MM.1S (cell line): ENCODE measurements around the gene ATP8B4.

Experiments used
- DNase-seq: peaks from one replicate; pipeline ENCODE4 v3.0.0-alpha.2; 2015
- H2AFZ ChIP-seq: fragments of 300-600 bp; sonication (generic); 2 replicates; pipeline ENCODE4 v1.6.0; 2016; ENCODE audit warnings: antibody characterized with exemption, low read length
- H3F3A ChIP-seq: fragments of 300-600 bp; sonication (generic); 2 replicates; pipeline ENCODE4 v1.6.1; 2016; ENCODE audit warnings: mild to moderate bottlenecking, antibody characterized with exemption, low read length, moderate library complexity, mixed read lengths; ENCODE audit not compliant: insufficient read depth
- H3K27ac ChIP-seq: fragments of 300-600 bp; sonication (generic); 2 replicates; pipeline ENCODE4 v1.5.1; 2016; ENCODE audit warnings: mild to moderate bottlenecking, low read length
- H3K27me3 ChIP-seq: fragments of 300-600 bp; sonication (generic); replicated peaks from 2 replicates; pipeline ENCODE4 v1.6.0; 2016; ENCODE audit warnings: low read length; ENCODE audit not compliant: insufficient read depth
- H3K36me3 ChIP-seq: fragments of 300-600 bp; sonication (generic); replicated peaks from 2 replicates; pipeline ENCODE4 v1.6.1; 2016; ENCODE audit warnings: mild to moderate bottlenecking, low read length, mixed read lengths; ENCODE audit not compliant: insufficient read depth
- H3K4me1 ChIP-seq: fragments of 300-600 bp; sonication (generic); 2 replicates; pipeline ENCODE4 v1.6.1; 2016; ENCODE audit warnings: low read length, mixed read lengths
- H3K4me2 ChIP-seq: fragments of 300-600 bp; sonication (generic); 2 replicates; pipeline ENCODE4 v1.6.0; 2016; ENCODE audit warnings: low read depth, low read length
- H3K4me3 ChIP-seq: fragments of 300-600 bp; sonication (generic); 2 replicates; pipeline ENCODE4 v1.5.1; 2016; ENCODE audit warnings: low read length, mixed read lengths
- H3K79me2 ChIP-seq: fragments of 300-600 bp; sonication (generic); 2 replicates; pipeline ENCODE4 v1.6.1; 2016; ENCODE audit warnings: mixed run types, low read length, mixed read lengths
- H3K9ac ChIP-seq: fragments of 300-600 bp; sonication (generic); 2 replicates; pipeline ENCODE4 v1.6.1; 2016; ENCODE audit warnings: low read length, mixed read lengths
- H3K9me2 ChIP-seq: fragments of 300-600 bp; sonication (generic); replicated peaks from 2 replicates; pipeline ENCODE4 v1.6.1; 2016; ENCODE audit warnings: mild to moderate bottlenecking, low read length, mixed read lengths; ENCODE audit not compliant: insufficient read depth
- H3K9me3 ChIP-seq: fragments of 300-600 bp; sonication (generic); replicated peaks from 2 replicates; pipeline ENCODE4 v1.6.1; 2016; ENCODE audit warnings: mild to moderate bottlenecking, low read length, mixed read lengths; ENCODE audit not compliant: insufficient read depth
- H4K20me1 ChIP-seq: fragments of 300-600 bp; sonication (generic); 2 replicates; pipeline ENCODE4 v1.6.1; 2016; ENCODE audit warnings: mild to moderate bottlenecking, low read length, moderate library complexity, mixed read lengths; ENCODE audit not compliant: insufficient read depth
- EZH2 ChIP-seq: fragments of 300-600 bp; sonication (generic); optimal IDR thresholded peaks from 2 replicates; pipeline ENCODE3; 2017; ENCODE audit warnings: low read depth, mild to moderate bottlenecking, antibody characterized with exemption, low read length, mixed read lengths
- EZH2phosphoT487 ChIP-seq: fragments of 300-600 bp; sonication (generic); IDR thresholded peaks from 2 replicates; pipeline ENCODE4 v1.6.1; 2018; ENCODE audit warnings: antibody characterized with exemption, low read length
- TF ChIP-seq, protein P1 (sequence below): fragments of 300-600 bp; sonication (generic); IDR thresholded peaks from 2 replicates; pipeline ENCODE4 v1.5.1; 2016; ENCODE audit warnings: antibody characterized with exemption, low read length, mixed read lengths

ATP8B4 gene

DNA sequence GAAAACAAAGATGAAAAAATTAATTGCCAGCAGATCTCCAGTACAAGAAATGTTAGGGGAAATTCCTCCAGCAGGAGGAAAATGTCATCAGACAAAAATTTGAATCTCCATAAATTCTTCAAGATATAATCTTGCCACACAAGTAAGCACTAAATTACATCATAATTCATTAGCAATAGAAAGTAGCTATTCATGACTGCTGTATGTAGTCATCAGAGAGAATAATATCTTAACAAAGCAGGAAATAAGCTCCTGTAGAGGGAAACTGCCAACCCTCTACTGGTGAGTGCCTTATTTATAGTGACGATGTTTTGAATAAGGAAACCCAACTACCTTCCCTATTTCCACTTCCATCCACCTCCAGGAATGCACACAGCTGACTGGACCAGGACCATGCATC, 47.2 kb upstream of the ATP8B4 start:
- H3K27ac ChIP-seq = no peak overlapping the region
- H4K20me1 ChIP-seq = no peaks in the 10 kb centered on the region
- no peaks in the 10 kb centered on the region for H3F3A ChIP-seq
- no peaks in the 10 kb centered on the region for H3K36me3 ChIP-seq
- DNase-seq = no peak
- H3K27me3 ChIP-seq = no peaks in the 10 kb centered on the region
- H3K9ac ChIP-seq = no peak overlapping the region
- no peak overlapping the region for H2AFZ ChIP-seq
- no peaks in the 10 kb centered on the region for H3K9me2 ChIP-seq
- H3K4me2 ChIP-seq = no peak overlapping the region
- H3K9me3 ChIP-seq = no peaks in the 10 kb centered on the region
- H3K79me2 ChIP-seq = no peaks in the 10 kb centered on the region
- no peaks in the 10 kb centered on the region for H3K4me1 ChIP-seq
- TF ChIP-seq EZH2 (no peak), EZH2phosphoT487 (no peak)
- TF ChIP-seq, protein P1, sequence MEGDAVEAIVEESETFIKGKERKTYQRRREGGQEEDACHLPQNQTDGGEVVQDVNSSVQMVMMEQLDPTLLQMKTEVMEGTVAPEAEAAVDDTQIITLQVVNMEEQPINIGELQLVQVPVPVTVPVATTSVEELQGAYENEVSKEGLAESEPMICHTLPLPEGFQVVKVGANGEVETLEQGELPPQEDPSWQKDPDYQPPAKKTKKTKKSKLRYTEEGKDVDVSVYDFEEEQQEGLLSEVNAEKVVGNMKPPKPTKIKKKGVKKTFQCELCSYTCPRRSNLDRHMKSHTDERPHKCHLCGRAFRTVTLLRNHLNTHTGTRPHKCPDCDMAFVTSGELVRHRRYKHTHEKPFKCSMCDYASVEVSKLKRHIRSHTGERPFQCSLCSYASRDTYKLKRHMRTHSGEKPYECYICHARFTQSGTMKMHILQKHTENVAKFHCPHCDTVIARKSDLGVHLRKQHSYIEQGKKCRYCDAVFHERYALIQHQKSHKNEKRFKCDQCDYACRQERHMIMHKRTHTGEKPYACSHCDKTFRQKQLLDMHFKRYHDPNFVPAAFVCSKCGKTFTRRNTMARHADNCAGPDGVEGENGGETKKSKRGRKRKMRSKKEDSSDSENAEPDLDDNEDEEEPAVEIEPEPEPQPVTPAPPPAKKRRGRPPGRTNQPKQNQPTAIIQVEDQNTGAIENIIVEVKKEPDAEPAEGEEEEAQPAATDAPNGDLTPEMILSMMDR = no peak
- H3K4me3 ChIP-seq = no peak overlapping the region

DNA sequence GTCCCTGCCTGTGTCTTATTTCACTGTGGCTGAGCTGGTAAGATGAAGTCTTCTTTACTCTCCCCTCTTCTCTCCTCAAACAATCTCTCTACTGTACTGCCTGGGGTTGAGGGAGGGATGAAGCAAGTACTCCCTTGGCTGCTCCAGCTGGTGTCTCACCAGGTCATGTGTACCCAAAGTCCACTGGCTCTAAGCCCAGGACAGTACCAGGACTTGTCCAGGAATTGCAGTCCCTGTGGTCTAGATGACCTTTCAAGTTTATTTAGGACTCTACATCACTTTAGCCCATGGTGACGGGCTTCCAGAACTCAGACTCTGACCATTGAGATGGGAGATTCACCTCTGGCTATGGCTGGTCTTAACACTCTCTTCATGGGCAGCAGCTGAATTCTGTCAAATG, 45.4 kb upstream of the ATP8B4 start:
- H3K4me1 ChIP-seq = no peaks in the 10 kb centered on the region

DNA sequence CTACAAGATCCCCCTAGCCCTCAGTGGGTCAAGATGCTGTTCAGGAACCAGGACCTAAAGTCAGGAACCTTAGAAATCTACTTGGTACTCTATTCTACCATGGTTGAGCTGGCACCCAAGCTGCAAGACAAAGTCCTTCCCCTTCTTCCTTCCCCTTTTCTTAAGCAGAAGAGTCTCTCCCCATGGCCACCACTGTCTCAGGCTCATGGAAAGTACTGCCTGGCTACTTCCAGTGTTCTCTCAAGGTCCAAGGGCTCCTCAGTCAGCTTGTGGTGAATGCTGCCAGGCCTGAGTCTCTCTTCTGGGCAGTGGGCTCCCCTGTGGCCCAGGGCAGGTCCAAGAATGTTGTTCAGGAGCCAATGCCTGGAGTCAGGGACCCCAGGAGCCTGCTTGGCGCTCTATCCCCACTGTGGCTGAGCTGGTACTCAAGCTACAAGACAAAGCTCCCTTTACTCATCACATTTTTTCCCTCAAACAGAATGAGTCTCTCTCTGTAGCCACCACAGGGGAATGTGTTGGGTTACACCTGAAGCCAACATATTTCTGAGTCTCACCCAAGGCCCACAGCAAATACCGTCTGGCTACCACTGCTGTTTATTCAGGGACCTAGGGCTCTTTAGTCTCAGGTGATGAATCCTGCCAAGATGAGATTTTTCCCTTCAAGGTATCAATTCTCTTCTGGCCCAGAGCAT, 44.8 kb upstream of the ATP8B4 start:
- no peaks in the 10 kb centered on the region for H3K79me2 ChIP-seq
- no peak overlapping the region for H3K9ac ChIP-seq
- no peak overlapping the region for H3K27ac ChIP-seq
- no peak for DNase-seq
- no peak overlapping the region for H3K4me3 ChIP-seq
- no peaks in the 10 kb centered on the region for H3K36me3 ChIP-seq
- no peaks in the 10 kb centered on the region for H3K4me1 ChIP-seq
- no peaks in the 10 kb centered on the region for H3K27me3 ChIP-seq
- no peaks in the 10 kb centered on the region for H3K9me2 ChIP-seq
- no peak overlapping the region for H3K4me2 ChIP-seq
- no peaks in the 10 kb centered on the region for H3F3A ChIP-seq
- no peak overlapping the region for H2AFZ ChIP-seq
- TF ChIP-seq, protein P1 = no peak
- no peak for TF ChIP-seq EZH2phosphoT487
- no peak for TF ChIP-seq EZH2
- no peaks in the 10 kb centered on the region for H3K9me3 ChIP-seq
- H4K20me1 ChIP-seq = no peaks in the 10 kb centered on the region

More for the DNA sequence above, 45.4 kb upstream of the ATP8B4 start:
- Histone ChIP-seq H3K9me2 (no peaks in the 10 kb centered on the region), H3F3A (no peaks in the 10 kb centered on the region), H3K4me3 (no peak overlapping the region), H3K27ac (no peak overlapping the region), H3K4me2 (no peak overlapping the region), H3K36me3 (no peaks in the 10 kb centered on the region), H3K27me3 (no peaks in the 10 kb centered on the region), H3K9me3 (no peaks in the 10 kb centered on the region), H3K9ac (no peak overlapping the region), H2AFZ (no peak overlapping the region), H4K20me1 (no peaks in the 10 kb centered on the region), H3K79me2 (no peaks in the 10 kb centered on the region)
- DNase-seq = no peak
- TF ChIP-seq EZH2phosphoT487 (no peak), EZH2 (no peak)
- TF ChIP-seq, protein P1 = no peak
